A549 (cell line): ENCODE results near the gene WDFY1.

ENCODE experiments used
- POLR2A ChIP-seq: IDR thresholded peaks from 2 replicates; pipeline ENCODE4 v1.6.1; 2012; ENCODE audit warnings: mild to moderate bottlenecking, low read length
- TF ChIP-seq, protein P1 (sequence below): fragments of >200 bp; sonication (Bioruptor Twin); formaldehyde crosslinking; IDR thresholded peaks from 3 replicates; pipeline ENCODE4 v1.5.1; 2016

DNA sequence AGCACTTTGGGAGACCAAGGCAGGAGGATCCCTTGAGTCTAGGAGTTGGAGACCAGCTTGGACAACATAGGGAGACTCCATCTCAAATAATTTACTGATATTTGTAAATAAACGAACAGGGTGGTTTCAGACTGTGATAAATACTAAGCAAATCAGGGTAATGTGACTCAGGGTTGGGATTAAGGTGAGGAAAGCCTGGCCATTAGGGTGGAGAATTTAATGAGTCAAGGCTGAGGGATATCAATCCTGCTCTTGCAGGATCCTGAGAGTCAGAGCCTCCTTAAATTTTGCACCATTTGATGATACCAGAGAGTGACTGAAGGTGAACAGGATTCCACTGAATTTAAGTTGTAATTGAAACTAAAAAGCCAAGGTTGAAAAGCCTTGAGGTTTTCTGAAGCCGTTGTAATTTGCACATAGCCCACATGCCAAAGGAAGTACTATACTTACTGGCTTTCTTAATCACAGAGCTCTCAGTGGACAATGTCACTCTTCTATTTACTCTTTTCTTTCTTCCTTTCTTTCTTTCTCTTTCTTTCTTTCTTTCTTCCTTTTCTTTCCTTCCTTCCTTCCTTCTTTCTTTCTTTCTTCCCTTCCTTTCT lies 79.1 kb downstream of the WDFY1 start:
- TF ChIP-seq POLR2A = no peak
- TF ChIP-seq, protein P1, sequence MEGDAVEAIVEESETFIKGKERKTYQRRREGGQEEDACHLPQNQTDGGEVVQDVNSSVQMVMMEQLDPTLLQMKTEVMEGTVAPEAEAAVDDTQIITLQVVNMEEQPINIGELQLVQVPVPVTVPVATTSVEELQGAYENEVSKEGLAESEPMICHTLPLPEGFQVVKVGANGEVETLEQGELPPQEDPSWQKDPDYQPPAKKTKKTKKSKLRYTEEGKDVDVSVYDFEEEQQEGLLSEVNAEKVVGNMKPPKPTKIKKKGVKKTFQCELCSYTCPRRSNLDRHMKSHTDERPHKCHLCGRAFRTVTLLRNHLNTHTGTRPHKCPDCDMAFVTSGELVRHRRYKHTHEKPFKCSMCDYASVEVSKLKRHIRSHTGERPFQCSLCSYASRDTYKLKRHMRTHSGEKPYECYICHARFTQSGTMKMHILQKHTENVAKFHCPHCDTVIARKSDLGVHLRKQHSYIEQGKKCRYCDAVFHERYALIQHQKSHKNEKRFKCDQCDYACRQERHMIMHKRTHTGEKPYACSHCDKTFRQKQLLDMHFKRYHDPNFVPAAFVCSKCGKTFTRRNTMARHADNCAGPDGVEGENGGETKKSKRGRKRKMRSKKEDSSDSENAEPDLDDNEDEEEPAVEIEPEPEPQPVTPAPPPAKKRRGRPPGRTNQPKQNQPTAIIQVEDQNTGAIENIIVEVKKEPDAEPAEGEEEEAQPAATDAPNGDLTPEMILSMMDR = no peak
